IMR-90 (cell line): Measurements from ENCODE around the gene RPTOR. TPM values are rescaled to one million over a fixed set of nuclear protein-coding genes. Genes with fewer than 3 reads are reported as not detected.

Source experiments
- ATAC-seq: fragments of 200-7000 bp; cut with Tn5 transposase; 2 replicates; pipeline ENCODE4 v1.9.1; 2020; ENCODE audit warnings: low read depth, mild to moderate bottlenecking, moderate library complexity
- BruUV-seq: library from RNA; stranded (reverse); fragments of 400-500 nt; replicated peaks from 2 replicates; lab custom pipeline; 2021; lab: Mats Ljungman, UMichigan
- CTCF ChIA-PET: fragments of 300-600 bp; formaldehyde crosslinking; extraction: SDS; loops from one replicate; lab custom pipeline; 2021; ENCODE audit warnings: antibody characterized with exemption; lab: Yijun Ruan, JAX
- POLR2A ChIA-PET: fragments of 300-600 bp; sonication (Branson Sonifier 250); formaldehyde crosslinking; loops from one replicate; lab custom pipeline; 2022; ENCODE audit warnings: antibody characterized with exemption; ENCODE audit not compliant: unreplicated experiment; lab: Charles Lee
- DNase-seq: peaks from one replicate; pipeline ENCODE4 v3.0.0; 2013
- H2AFZ ChIP-seq: replicated peaks from 2 replicates; pipeline ENCODE3; 2013; ENCODE audit warnings: low read length, mild to moderate bottlenecking; ENCODE audit not compliant: poor library complexity
- H2AK5ac ChIP-seq: 2 replicates; pipeline ENCODE4 v1.6.1; 2013; ENCODE audit warnings: low read depth, low read length, inconsistent platforms
- H2AK9ac ChIP-seq: replicated peaks from 2 replicates; pipeline ENCODE3; 2013; ENCODE audit warnings: mild to moderate bottlenecking, low read depth, low read length, moderate library complexity; ENCODE audit not compliant: poor library complexity
- H2BK120ac ChIP-seq: 2 replicates; pipeline ENCODE4 v1.6.1; 2013; ENCODE audit warnings: low read depth, low read length, inconsistent platforms
- H2BK15ac ChIP-seq: 3 replicates; pipeline ENCODE4 v1.6.1; 2013; ENCODE audit warnings: low read depth, low read length, inconsistent platforms
- H2BK20ac ChIP-seq: 2 replicates; pipeline ENCODE4 v1.6.1; 2013; ENCODE audit warnings: low read depth, mild to moderate bottlenecking, inconsistent platforms, low read length, moderate library complexity
- H2BK5ac ChIP-seq: 2 replicates; pipeline ENCODE4 v1.6.1; 2013; ENCODE audit warnings: mild to moderate bottlenecking, low read depth, low read length, inconsistent platforms; ENCODE audit not compliant: poor library complexity, severe bottlenecking
- H3K14ac ChIP-seq: replicated peaks from 2 replicates; pipeline ENCODE4 v1.6.1; 2013; ENCODE audit warnings: low read depth, low read length, inconsistent platforms
- H3K18ac ChIP-seq: 2 replicates; pipeline ENCODE4 v1.6.1; 2013; ENCODE audit warnings: low read depth, low read length, control low read depth
- H3K23ac ChIP-seq: 2 replicates; pipeline ENCODE4 v1.6.1; 2013; ENCODE audit warnings: low read depth, low read length, inconsistent platforms
- H3K27ac ChIP-seq: 2 replicates; pipeline ENCODE4 v1.5.1; 2013; ENCODE audit warnings: mild to moderate bottlenecking, control low read depth, low read length; ENCODE audit not compliant: insufficient read depth
- H3K27me3 ChIP-seq: 2 replicates; pipeline ENCODE4 v1.6.1; 2013; ENCODE audit warnings: low read length; ENCODE audit not compliant: control insufficient read depth, insufficient read depth
- H3K36me3 ChIP-seq: 2 replicates; pipeline ENCODE4 v1.6.1; 2013; ENCODE audit warnings: low read length, mixed read lengths; ENCODE audit not compliant: control insufficient read depth, insufficient read depth
- H3K4ac ChIP-seq: 2 replicates; pipeline ENCODE4 v1.6.1; 2013; ENCODE audit warnings: low read depth, low read length, inconsistent platforms
- H3K4me1 ChIP-seq: 2 replicates; pipeline ENCODE4 v1.6.1; 2013; ENCODE audit warnings: low read length, mixed read lengths; ENCODE audit not compliant: control insufficient read depth, insufficient read depth
- H3K4me2 ChIP-seq: 2 replicates; pipeline ENCODE4 v1.6.1; 2013; ENCODE audit warnings: low read depth, mild to moderate bottlenecking, control low read depth, low read length, moderate library complexity
- H3K4me3 ChIP-seq: 2 replicates; pipeline ENCODE4 v1.5.1; 2013; ENCODE audit warnings: low read depth, mild to moderate bottlenecking, control low read depth, low read length, moderate library complexity; ENCODE audit not compliant: insufficient read depth
- H3K56ac ChIP-seq: 2 replicates; pipeline ENCODE4 v1.6.1; 2013; ENCODE audit warnings: low read length, inconsistent platforms; ENCODE audit not compliant: insufficient read depth; ENCODE audit errors: extremely low read depth
- H3K79me1 ChIP-seq, 2 experiments: 2 replicates each; pipeline ENCODE4 v1.6.1; 2013; ENCODE audit warnings: low read length in 2 of 2, inconsistent platforms in 1 of 2, low read depth in 1 of 2
- H3K9ac ChIP-seq: 2 replicates; pipeline ENCODE4 v1.6.1; 2013; ENCODE audit warnings: low read depth, low read length, control low read depth
- H3K9me1 ChIP-seq: 2 replicates; pipeline ENCODE4 v1.6.1; 2013; ENCODE audit warnings: low read length, inconsistent platforms; ENCODE audit not compliant: insufficient read depth
- H3K9me3 ChIP-seq: 2 replicates; pipeline ENCODE4 v1.6.1; 2013; ENCODE audit warnings: low read length; ENCODE audit not compliant: control insufficient read depth, insufficient read depth
- H4K20me1 ChIP-seq: 2 replicates; pipeline ENCODE4 v1.6.1; 2013; ENCODE audit warnings: low read length, inconsistent platforms; ENCODE audit not compliant: insufficient read depth
- H4K5ac ChIP-seq: 2 replicates; pipeline ENCODE4 v1.6.1; 2013; ENCODE audit warnings: mild to moderate bottlenecking, low read depth, low read length, control low read depth
- H4K8ac ChIP-seq, 2 experiments: 2 replicates each; pipeline ENCODE4 v1.6.1; 2013; ENCODE audit warnings: low read depth in 2 of 2, low read length in 2 of 2, control low read depth in 1 of 2, inconsistent platforms in 1 of 2
- H4K91ac ChIP-seq: 2 replicates; pipeline ENCODE4 v1.6.1; 2013; ENCODE audit warnings: low read depth, low read length, inconsistent platforms; ENCODE audit not compliant: insufficient read depth
- BHLHE40 ChIP-seq: fragments of 150-350 bp; IDR thresholded peaks from 2 replicates; pipeline ENCODE4 v1.6.1; 2016; ENCODE audit warnings: mild to moderate bottlenecking, low read depth, low read length
- ELK1 ChIP-seq: fragments of 150-350 bp; IDR thresholded peaks from 2 replicates; pipeline ENCODE4 v1.6.1; 2016; ENCODE audit warnings: low read depth, mild to moderate bottlenecking, low read length, moderate library complexity, borderline replicate concordance
- POLR2A ChIP-seq: IDR thresholded peaks from 2 replicates; pipeline ENCODE4 v1.6.1; 2012; ENCODE audit warnings: mild to moderate bottlenecking, low read depth, low read length
- SMC3 ChIP-seq: fragments of 150-350 bp; IDR thresholded peaks from 2 replicates; pipeline ENCODE4 v1.6.1; 2016; ENCODE audit warnings: low read depth, mild to moderate bottlenecking, antibody characterized with exemption, low read length, moderate library complexity
- WGBS, 2 experiments: methylation state at CpG; one replicate each; pipeline versions ENCODE4 v1.1.5 to v1.1.7; 2013; ENCODE audit warnings: missing lambda C conversion rate in 2 of 2; ENCODE audit not compliant: insufficient read length in 1 of 2; ENCODE audit errors: extremely low coverage in 2 of 2; 5-methylcytosine and 5-hydroxymethylcytosine counted together
- dilution Hi-C: fragments of 300-500 bp; cut with HindIII; formaldehyde crosslinking; loops from one replicate; pipeline ENCODE4 v1.14.3; 2018; ENCODE audit warnings: low sequenced_read_pairs; ENCODE audit not compliant: unreplicated experiment
- in situ Hi-C: fragments of 300-500 bp; cut with MboI; formaldehyde crosslinking; loops from 3 replicates; pipeline ENCODE4 v1.14.3; 2019; ENCODE audit warnings: low sequenced_read_pairs, inconsistent platforms, mixed read lengths
- intact Hi-C: fragments of 100-400 bp; cut with micrococcal nuclease; formaldehyde crosslinking; loops from 2 replicates; pipeline ENCODE4 v1.10.0; 2022
- polyA plus RNA-seq, 3 experiments: library from polyadenylated mRNA; depleted of rRNA; stranded (reverse); fragments of >200 nt; gene quantifications; 2 replicates each; pipeline ENCODE4 v1.2.3, GENCODE V29; 2012; ENCODE audit warnings: low replicate concordance in 1 of 3
- total RNA-seq: library from RNA; depleted of rRNA; stranded (reverse); fragments of >200 nt; gene quantifications from 2 replicates; pipeline ENCODE4 v1.2.3, GENCODE V29; 2012

Gene RPTOR
- total and polyA plus RNA-seq, 2 of the 4 experiments (the other 2 are of a cell fraction) = 10.8 to 14.7 TPM

GRCh38 chr17:80992077-80992947 is 447.7 kb downstream of the RPTOR start:
- Histone ChIP-seq H2BK15ac (no peak overlapping the region), H4K91ac (no peak overlapping the region), H3K4me1 (peaks cover 5% of the 10 kb centered on the region), H2AK9ac (peak overlapping the region; percentile 96), H3K9me3 (no peaks in the 10 kb centered on the region), H3K9me1 (no peaks in the 10 kb centered on the region), H2BK5ac (no peak overlapping the region), H3K36me3 (peaks cover 21% of the 10 kb centered on the region), H3K27ac (peak overlapping the region; percentile 45; the same call in 1 of the 2 replicates), H4K8ac (peak overlapping the region; percentile 69 to 99; a peak in 2 of 4 replicates), H4K5ac (no peak overlapping the region), H3K4me3 (peak overlapping the region; percentile 87), H3K14ac (no peak overlapping the region), H2BK20ac (no peak overlapping the region), H4K20me1 (no peaks in the 10 kb centered on the region; the same call in 1 of the 2 replicates), H2BK120ac (no peak overlapping the region), H3K23ac (peak overlapping the region; percentile 78), H3K56ac (peak overlapping the region; percentile 10; the same call in 1 of the 2 replicates), H3K4me2 (peak overlapping the region; percentile 94), H3K27me3 (no peaks in the 10 kb centered on the region), H2AK5ac (0 out of 2 replicates have a peak overlapping the region, but pooled peaks have one; percentile 46), H3K18ac (no peak overlapping the region), H3K9ac (peak overlapping the region; percentile 72), H3K4ac (no peak overlapping the region), H2AFZ (peak overlapping the region; percentile 91), H3K79me1 (peaks cover 14 to 26% of the 10 kb centered on the region in 2 experiments; a peak in 3 of 4 replicates)
- CTCF ChIA-PET = no interaction called here
- dilution Hi-C loops (no loop called here), in situ Hi-C loops (no loop called here), intact Hi-C loops (no loop called here)
- DNase-seq (no peak), ATAC-seq (peak; percentile 52)
- POLR2A ChIA-PET = no interaction called here
- TF ChIP-seq POLR2A = no peak
- TF ChIP-seq BHLHE40 = no peak
- TF ChIP-seq ELK1 = no peak
- no peak for TF ChIP-seq SMC3
- BruUV-seq = no TSS peak
- WGBS, 2 experiments = 2% methylated on average over 28 of the region's 90 CpGs; no CpG with 5 or more reads in 1 of the 2 experiments
